HuH-7.5 (cell line): ENCODE data around the gene GOSR1.
"Not testable (repeated sequence)": the region's sequence is repeated elsewhere in the genome, so short reads cannot be mapped to it uniquely, and the experiment has no call there.

Source experiments
- DNase-seq: peaks from one replicate; pipeline ENCODE4 v3.0.0; 2011; ENCODE audit warnings: low spot score

GOSR1 gene

GRCh38 chr17:30477083-30477773, at the start of gene GOSR1:
Gene GOSR1 (plus strand): TSS chr17:30477408. CDS start chr17:30477434, 26 bp downstream.
- peak; percentile 46 for DNase-seq

GRCh38 chr17:30427611-30428010, 49.6 kb upstream of the GOSR1 start:
- no peak for DNase-seq

GRCh38 chr17:30429155-30429554, 48.1 kb upstream of the GOSR1 start:
- DNase-seq, result no peak

- DNase-seq, result no peak
Measured at GRCh38 chr17:30433514-30433913, 43.7 kb upstream of the GOSR1 start.

GRCh38 chr17:30436729-30437128, 40.5 kb upstream of the GOSR1 start:
- no peak for DNase-seq

- no peak for DNase-seq
Measured at GRCh38 chr17:30443721-30444120, 33.5 kb upstream of the GOSR1 start.

GRCh38 chr17:30446640-30447039, 30.6 kb upstream of the GOSR1 start:
- not testable (repeated sequence) for DNase-seq

- DNase-seq, result no peak
Measured at GRCh38 chr17:30449480-30449879, 27.7 kb upstream of the GOSR1 start.

GRCh38 chr17:30450125-30451027, 26.8 kb upstream of the GOSR1 start:
- peak; percentile 15 for DNase-seq

GRCh38 chr17:30454635-30455034, 22.6 kb upstream of the GOSR1 start:
- DNase-seq, result no peak

GRCh38 chr17:30458371-30458770, 18.8 kb upstream of the GOSR1 start:
- DNase-seq, result no peak

- not testable (repeated sequence) for DNase-seq
Measured at GRCh38 chr17:30458797-30459413, 18.3 kb upstream of the GOSR1 start.

- no peak for DNase-seq
Measured at GRCh38 chr17:30468465-30468864, 8.7 kb upstream of the GOSR1 start.

- no peak for DNase-seq
Measured at GRCh38 chr17:30472238-30472890, 4.8 kb upstream of the GOSR1 start.

- no peak for DNase-seq
Measured at GRCh38 chr17:30475206-30475605, 2.0 kb upstream of the GOSR1 start.

GRCh38 chr17:30476726-30477082, 504 bp upstream of the GOSR1 start:
- DNase-seq, result peak; percentile 16

GRCh38 chr17:30477774-30478115, 537 bp downstream of the GOSR1 start:
- DNase-seq, result no peak

GRCh38 chr17:30482555-30482954, 5.3 kb downstream of the GOSR1 start:
- DNase-seq, result no peak

GRCh38 chr17:30483159-30483558, 6.0 kb downstream of the GOSR1 start:
- DNase-seq, result no peak

GRCh38 chr17:30493780-30494179, 16.6 kb downstream of the GOSR1 start:
- no peak for DNase-seq

- no peak for DNase-seq
Measured at GRCh38 chr17:30495586-30495985, 18.4 kb downstream of the GOSR1 start.

GRCh38 chr17:30503558-30503957, 26.4 kb downstream of the GOSR1 start:
- no peak for DNase-seq
